GM18861 (cell line): ENCODE data around the gene FAM20C.

Source experiments
- ATAC-seq: cut with Tn5 transposase; IDR thresholded peaks from one replicate; pipeline ENCODE4 v1.9.1; 2021; ENCODE audit not compliant: unreplicated experiment

FAM20C gene

DNA sequence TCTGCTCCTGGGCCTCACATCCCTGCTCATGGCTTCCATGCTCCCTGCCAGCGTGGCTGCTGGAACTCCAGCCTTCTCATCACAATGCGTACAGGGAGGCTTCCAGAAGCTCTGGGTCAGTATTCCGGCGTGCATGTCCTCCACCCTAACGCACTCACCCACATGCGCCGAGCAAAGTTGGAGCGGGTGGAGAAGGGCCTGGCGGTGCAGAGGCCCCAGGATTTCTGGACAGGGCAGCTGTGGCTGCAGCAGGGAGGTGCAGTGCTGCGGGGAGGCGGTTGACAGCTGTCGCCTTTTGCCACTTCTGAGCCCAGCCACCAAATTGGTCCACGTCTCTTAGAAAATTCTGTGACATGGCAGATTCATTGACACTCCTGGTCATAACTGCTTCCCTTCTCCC is 33.6 kb upstream of the FAM20C start:
- ATAC-seq, result no peak

- no peak for ATAC-seq
Observed at GRCh38 chr7:159370-160270, 32.8 kb upstream of the FAM20C start.

- ATAC-seq, result no peak
Observed at GRCh38 chr7:160958-161725, 31.2 kb upstream of the FAM20C start.

DNA sequence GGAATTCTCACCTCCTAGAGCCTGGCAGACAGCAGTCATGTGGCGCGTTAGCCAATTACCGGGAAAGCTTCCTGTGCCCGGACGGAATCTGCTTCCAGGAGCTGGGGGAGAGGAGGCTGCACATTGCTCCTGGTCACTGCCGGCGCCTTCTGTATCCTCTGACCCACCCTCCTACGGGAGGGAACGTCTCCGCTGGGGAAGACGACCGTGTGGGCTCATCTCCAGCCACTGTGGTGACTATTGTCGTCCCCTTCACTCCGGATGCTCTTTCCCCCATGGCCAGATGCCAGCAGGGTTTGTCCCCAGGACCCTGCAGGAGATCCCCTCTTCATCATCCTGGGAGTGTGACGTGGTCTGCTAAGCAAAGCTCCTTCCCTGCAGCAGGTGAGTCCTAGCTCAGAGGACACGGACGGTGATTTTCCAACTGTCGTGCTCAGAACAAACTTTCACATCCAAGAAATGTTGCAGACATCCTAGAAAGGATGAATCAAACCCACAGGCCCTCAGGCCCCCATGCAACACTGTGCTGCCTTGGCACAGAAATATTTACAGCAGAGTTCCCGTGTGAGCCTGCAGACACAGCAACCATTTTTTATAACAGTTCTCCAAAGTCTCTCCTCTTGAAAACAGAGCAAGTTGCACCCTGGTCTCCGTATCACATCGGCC is 29.6 kb upstream of the FAM20C start:
- ATAC-seq, result no peak

- ATAC-seq, result no peak
Observed at GRCh38 chr7:163298-163695, 29.1 kb upstream of the FAM20C start.

GRCh38 chr7:163971-164881 is 28.1 kb upstream of the FAM20C start:
- ATAC-seq, result no peak

DNA sequence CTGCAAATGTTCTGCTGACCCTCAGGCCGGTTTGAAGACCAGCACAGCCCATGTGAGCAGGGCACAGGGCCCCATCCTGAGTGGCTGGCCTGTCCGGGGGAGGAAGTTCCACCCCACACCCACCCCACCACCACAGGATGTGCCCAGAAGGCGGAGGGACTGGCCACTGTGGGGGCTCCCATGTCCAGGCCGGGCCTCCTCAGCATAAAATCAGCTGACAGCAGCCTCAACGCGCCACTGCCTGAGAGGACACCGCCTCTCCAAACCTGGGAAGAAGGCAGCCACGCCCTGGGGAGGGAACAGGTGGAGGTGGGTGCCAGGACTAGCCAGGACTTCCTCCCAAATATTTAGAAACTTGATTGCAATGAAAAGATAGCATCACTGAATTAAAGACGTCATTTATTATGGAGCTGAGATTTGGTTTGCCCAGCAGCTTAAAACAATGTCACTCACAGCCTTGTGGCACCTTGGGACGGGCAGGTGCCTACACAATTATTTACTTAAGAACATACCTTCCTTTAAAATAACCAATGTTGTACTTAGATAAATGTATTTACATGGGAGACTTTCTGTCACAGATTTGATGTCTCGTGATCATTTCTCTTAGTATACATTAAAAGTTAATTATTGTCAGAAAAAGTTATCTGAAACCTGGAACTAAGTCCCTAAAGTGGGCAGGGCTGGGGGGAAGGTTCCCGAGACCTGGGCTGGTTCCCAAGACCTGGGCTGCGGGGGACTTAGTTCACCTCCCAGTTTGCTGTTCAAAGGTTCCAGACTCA is 27.3 kb upstream of the FAM20C start:
- ATAC-seq, result no peak

DNA sequence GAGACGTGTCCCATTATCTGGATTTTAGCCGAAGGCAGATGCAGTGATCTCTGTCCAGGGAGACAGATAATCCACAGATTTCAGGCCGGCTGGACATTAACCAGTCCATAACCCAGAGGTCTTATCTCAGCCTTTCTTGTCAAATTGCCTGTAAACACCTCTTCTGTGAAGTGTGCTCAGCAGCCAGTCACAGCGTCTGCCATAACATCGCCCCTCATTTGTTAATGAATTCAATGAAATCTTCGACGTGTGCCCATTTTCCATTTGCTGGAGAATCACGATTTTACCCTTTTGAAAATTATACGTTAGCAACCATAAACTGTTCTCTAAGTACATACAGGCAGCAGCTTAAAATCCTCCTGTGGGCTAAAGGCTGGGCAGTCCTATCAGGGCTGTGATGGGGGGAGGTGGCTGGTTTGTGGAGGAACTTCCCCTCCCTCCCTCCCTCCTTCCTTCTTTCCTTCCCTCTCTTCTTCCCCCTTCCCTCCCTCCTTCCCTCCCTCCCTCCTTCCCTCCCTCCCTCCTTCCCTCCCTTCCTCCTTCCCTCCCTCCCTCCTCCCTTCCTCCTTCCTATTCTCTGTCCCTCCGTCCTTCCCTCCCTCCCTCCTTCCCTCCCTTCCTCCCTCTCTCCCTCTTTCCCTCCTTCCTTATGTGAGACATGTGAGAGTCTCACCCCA is 26.6 kb upstream of the FAM20C start:
- no peak for ATAC-seq

GRCh38 chr7:166338-167060 is 25.9 kb upstream of the FAM20C start:
- no peak for ATAC-seq

DNA sequence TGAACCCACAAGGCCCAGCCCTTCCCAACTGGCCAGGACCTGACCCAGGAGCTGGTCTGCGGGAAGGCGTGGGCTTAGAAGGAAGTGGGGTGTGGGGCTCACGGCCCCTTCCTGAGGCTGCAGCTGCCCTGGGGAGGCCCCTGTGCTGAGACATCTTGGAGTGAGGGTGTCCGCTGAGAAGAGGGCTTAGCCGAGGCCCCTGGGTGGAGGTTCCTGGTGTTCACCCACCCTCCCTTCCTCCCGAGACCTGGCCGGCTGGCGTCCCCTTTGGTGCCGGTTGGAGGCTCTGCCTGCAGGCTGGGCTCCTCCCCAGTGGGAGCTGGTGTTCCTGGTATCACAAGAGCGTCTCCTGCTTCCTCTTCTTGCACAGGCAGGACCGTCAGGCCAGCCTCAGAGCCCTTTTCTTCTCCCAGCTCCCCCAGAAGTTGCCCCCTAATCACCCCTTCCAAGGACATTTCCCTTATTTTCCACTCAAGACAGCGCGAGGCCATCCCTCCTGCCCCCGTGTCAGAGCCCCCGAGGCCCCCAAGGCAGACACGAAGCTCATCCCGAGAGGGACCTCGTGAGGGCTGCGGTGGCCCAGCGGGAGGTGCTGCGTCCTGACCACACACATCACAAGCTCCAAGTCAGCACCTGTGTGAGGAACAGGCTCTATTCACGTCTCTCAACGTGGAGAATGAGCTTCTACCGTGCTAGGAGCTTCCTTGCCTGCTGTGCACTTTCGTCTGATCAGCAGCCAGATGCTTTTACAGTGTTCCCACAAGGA is 25.1 kb upstream of the FAM20C start:
- ATAC-seq, result no peak

- ATAC-seq, result no peak
Observed at GRCh38 chr7:167976-168791, 24.2 kb upstream of the FAM20C start.

GRCh38 chr7:169276-170172 is 22.8 kb upstream of the FAM20C start:
- no peak for ATAC-seq

DNA sequence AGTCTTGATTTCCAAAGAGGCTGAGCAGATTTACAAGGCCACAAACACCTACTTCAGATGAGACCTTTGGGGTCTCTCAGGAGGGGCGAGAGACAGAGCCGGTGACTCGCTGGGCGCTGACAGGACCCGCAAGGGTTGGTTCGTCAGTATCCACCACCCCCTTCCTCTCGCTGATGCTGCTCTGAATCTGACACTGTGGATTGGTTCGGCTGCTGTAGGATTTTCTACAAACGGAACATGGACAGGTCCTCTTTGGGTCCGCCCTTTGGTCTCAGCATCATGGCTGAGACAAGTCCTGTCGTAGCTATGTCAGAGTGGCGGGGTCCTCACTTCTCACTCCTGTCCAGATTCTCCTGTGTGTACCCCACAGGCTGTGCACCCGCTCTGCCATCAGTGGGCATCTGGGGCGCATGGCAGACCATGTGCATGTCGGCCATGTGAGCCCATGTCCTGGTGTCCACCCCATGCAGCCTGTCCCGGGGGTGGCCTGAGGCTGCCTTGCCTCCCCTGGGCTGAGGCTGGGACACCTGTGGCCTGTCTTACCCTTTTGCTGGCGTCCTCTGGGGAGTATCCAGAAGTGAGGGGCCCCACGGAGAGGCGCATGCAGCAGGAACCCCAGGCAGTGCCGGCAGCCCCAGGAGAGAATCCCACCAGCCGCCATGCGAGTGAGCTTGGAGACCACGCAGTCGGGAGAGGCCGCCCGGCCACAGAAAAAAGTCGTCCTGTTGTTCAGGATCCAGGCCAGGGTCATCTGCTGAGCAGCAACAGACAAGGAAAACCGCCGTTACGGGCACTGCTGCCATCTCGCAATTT is 21.6 kb upstream of the FAM20C start:
- no peak for ATAC-seq

- ATAC-seq, result no peak
Observed at GRCh38 chr7:171364-171904, 20.9 kb upstream of the FAM20C start.
